ENCODE measurements around the gene SHC3.

Gene SHC3

GRCh38 chr9:89048616-89049015 is 130.0 kb downstream of the SHC3 start:
- DNase-seq = no peak

- DNase-seq = no peak
Observed at GRCh38 chr9:89047667-89048066, 131.0 kb downstream of the SHC3 start.

GRCh38 chr9:89046832-89047231 is 131.8 kb downstream of the SHC3 start:
- no peak for DNase-seq

GRCh38 chr9:89044881-89045280 is 133.7 kb downstream of the SHC3 start:
- no peak for DNase-seq

GRCh38 chr9:89044104-89044503 is 134.5 kb downstream of the SHC3 start:
- no peak for DNase-seq

GRCh38 chr9:89042984-89043383 is 135.6 kb downstream of the SHC3 start:
- DNase-seq = no peak

GRCh38 chr9:89039664-89040063 is 139.0 kb downstream of the SHC3 start:
- no peak for DNase-seq

GRCh38 chr9:89039104-89039465 is 139.5 kb downstream of the SHC3 start:
- DNase-seq = no peak

- DNase-seq = no peak
Observed at GRCh38 chr9:89038382-89039103, 140.1 kb downstream of the SHC3 start.

GRCh38 chr9:89037891-89038290 is 140.7 kb downstream of the SHC3 start:
- no peak for DNase-seq

- DNase-seq = no peak
Observed at GRCh38 chr9:89037346-89037745, 141.3 kb downstream of the SHC3 start.

- peak; percentile 17 for DNase-seq
Observed at GRCh38 chr9:89036891-89037290, 141.7 kb downstream of the SHC3 start.

- DNase-seq = no peak
Observed at GRCh38 chr9:89036383-89036782, 142.2 kb downstream of the SHC3 start.

GRCh38 chr9:89032661-89033060 is 146.0 kb downstream of the SHC3 start:
- no peak for DNase-seq

- no peak for DNase-seq
Observed at GRCh38 chr9:89032173-89032572, 146.4 kb downstream of the SHC3 start.

- no peak for DNase-seq
Observed at GRCh38 chr9:89029788-89030187, 148.8 kb downstream of the SHC3 start.

GRCh38 chr9:89026876-89027275 is 151.7 kb downstream of the SHC3 start:
- no peak for DNase-seq

GRCh38 chr9:89025553-89025952 is 153.1 kb downstream of the SHC3 start:
- no peak for DNase-seq

GRCh38 chr9:89024727-89025126 is 153.9 kb downstream of the SHC3 start:
- DNase-seq = no peak

GRCh38 chr9:89023740-89024139 is 154.9 kb downstream of the SHC3 start:
- DNase-seq = no peak

- no peak for DNase-seq
Observed at GRCh38 chr9:89022902-89023301, 155.7 kb downstream of the SHC3 start.

GRCh38 chr9:89022001-89022759 is 156.4 kb downstream of the SHC3 start:
- DNase-seq = no peak

GRCh38 chr9:89021154-89021803 is 157.3 kb downstream of the SHC3 start:
- DNase-seq = no peak

- DNase-seq = no peak
Observed at GRCh38 chr9:89020754-89021153, 157.9 kb downstream of the SHC3 start.

All from CD4-positive, alpha-beta T cell treated with Interleukin-4 for 4 hours (primary cell).